Activated B cell treated with CpG ODN at 0.5 μM for 24 hours (primary cell): ENCODE data around the gene MESD. TPM values are rescaled to one million over a fixed set of nuclear protein-coding genes. Genes with fewer than 3 reads are reported as not detected.

Experiments used
- ATAC-seq: fragments of 200-7000 bp; cut with Tn5 transposase; one replicate; pipeline ENCODE4 v1.10.0; 2021; ENCODE audit warnings: low read depth, mild to moderate bottlenecking, moderate library complexity
- CTCF ChIA-PET: fragments of 350-600 bp; sonication (Branson Sonifier 250); formaldehyde crosslinking; loops from one replicate; lab custom pipeline; 2021; ENCODE audit warnings: antibody characterized with exemption; lab: Charles Lee
- POLR2A ChIA-PET: fragments of 350-600 bp; sonication (Branson Sonifier 250); formaldehyde crosslinking; loops from one replicate; lab custom pipeline; 2021; ENCODE audit warnings: antibody characterized with exemption; lab: Charles Lee
- DNase-seq: peaks from one replicate; pipeline ENCODE4 v3.0.0; 2022
- H3K27ac Mint-ChIP-seq: one replicate; pipeline ENCODE4 v1.8.0; 2020; ENCODE audit warnings: mixed read lengths
- H3K27me3 Mint-ChIP-seq: one replicate; pipeline ENCODE4 v1.8.0; 2021; ENCODE audit warnings: mixed read lengths
- H3K36me3 Mint-ChIP-seq: one replicate; pipeline ENCODE4 v1.8.0; 2021; ENCODE audit warnings: low read depth, mixed read lengths
- H3K4me1 Mint-ChIP-seq: one replicate; pipeline ENCODE4 v1.8.0; 2021; ENCODE audit warnings: mixed read lengths
- H3K4me3 Mint-ChIP-seq: one replicate; pipeline ENCODE4 v1.8.0; 2020; ENCODE audit warnings: mild to moderate bottlenecking, mixed read lengths
- H3K9me3 Mint-ChIP-seq: one replicate; pipeline ENCODE4 v1.8.0; 2020; ENCODE audit warnings: mixed read lengths
- CTCF ChIP-seq: fragments of 200-600 bp; IDR thresholded peaks from one replicate; pipeline ENCODE4 v1.8.0; 2022; ENCODE audit warnings: antibody characterized with exemption, mild to moderate bottlenecking
- intact Hi-C: fragments of 100-400 bp; cut with micrococcal nuclease; formaldehyde crosslinking; loops from one replicate; pipeline ENCODE4 v1.15.1; 2024
- total RNA-seq: library from RNA; stranded (reverse); gene quantifications from 2 replicates; pipeline ENCODE4 v1.2.3, GENCODE V29; 2022

MESD gene
- total RNA-seq, 1 donor from 2014 or later, result 23.8 TPM

- TF ChIP-seq CTCF, result no peak
- DNase-seq (no peak), ATAC-seq (no peak)
- H3K27me3 Mint-ChIP-seq, result no peaks in the 10 kb centered on the region
- intact Hi-C loops, result loop anchor here (1.0 to 5.0 kb wide), 7 partner anchors 11 to 943 kb away; partner anchors contain the start of genes MESD and ZFAND6
- H3K4me3 Mint-ChIP-seq, result peak overlapping the region; percentile 94
- H3K27ac Mint-ChIP-seq, result peak overlapping the region; percentile 96
- peaks cover 25% of the 10 kb centered on the region for H3K36me3 Mint-ChIP-seq
- ChIA-PET POLR2A (interaction anchor here (0.6 to 5.1 kb wide), 15 partner anchors 11 to 1262 kb away, joined by 3 to 83 read pairs (median 4); partner anchors contain the start of genes EFL1, MESD and SAXO2), CTCF (interaction anchor here (1.0 kb wide), 1 partner anchor 106 kb away, joined by 4 read pairs; no protein-coding TSS in a partner anchor)
- H3K9me3 Mint-ChIP-seq, result peaks cover 4% of the 10 kb centered on the region
- peaks cover 43% of the 10 kb centered on the region for H3K4me1 Mint-ChIP-seq
Observed at GRCh38 chr15:81000144-81000623, 10.6 kb upstream of the MESD start.

- peak overlapping the region; percentile 96 for H3K27ac Mint-ChIP-seq
- H3K9me3 Mint-ChIP-seq, result peaks cover 4% of the 10 kb centered on the region
- no peak for TF ChIP-seq CTCF
- intact Hi-C loops, result loop anchor here (1.0 to 5.0 kb wide), 7 partner anchors 10 to 942 kb away; partner anchors contain the start of genes MESD and ZFAND6
- H3K4me3 Mint-ChIP-seq, result peak overlapping the region; percentile 94
- CTCF ChIA-PET, result no interaction called here
- DNase-seq, result no peak
- no peaks in the 10 kb centered on the region for H3K27me3 Mint-ChIP-seq
- ATAC-seq, result no peak
- POLR2A ChIA-PET, result interaction anchor here (1.1 to 5.1 kb wide), 6 partner anchors 11 to 299 kb away, joined by 3 to 83 read pairs (median 16); partner anchors contain the start of gene MESD
- H3K36me3 Mint-ChIP-seq, result peaks cover 21% of the 10 kb centered on the region
- peaks cover 38% of the 10 kb centered on the region for H3K4me1 Mint-ChIP-seq
Observed at GRCh38 chr15:80999623-81000036, 10.0 kb upstream of the MESD start.

- POLR2A ChIA-PET, result interaction anchor here (5.1 kb wide), 1 partner anchor 9 kb away, joined by 83 read pairs; the partner anchor contains the start of gene MESD
- intact Hi-C loops, result no loop called here
- H3K4me3 Mint-ChIP-seq, result no peak overlapping the region
Observed at GRCh38 chr15:80998251-80998650, 8.6 kb upstream of the MESD start.

GRCh38 chr15:80997692-80998091 is 8.1 kb upstream of the MESD start:
- no peak overlapping the region for H3K4me3 Mint-ChIP-seq
- H3K4me1 Mint-ChIP-seq, result peaks cover 20% of the 10 kb centered on the region
- no peak for ATAC-seq
- ChIA-PET POLR2A (interaction anchor here (5.1 kb wide), 1 partner anchor 9 kb away, joined by 83 read pairs; the partner anchor contains the start of gene MESD), CTCF (interaction anchor here (2.5 kb wide), 1 partner anchor 268 kb away, joined by 14 read pairs; no protein-coding TSS in a partner anchor)
- DNase-seq, result no peak
- H3K27me3 Mint-ChIP-seq, result no peaks in the 10 kb centered on the region
- intact Hi-C loops, result no loop called here
- no peak for TF ChIP-seq CTCF
- no peak overlapping the region for H3K27ac Mint-ChIP-seq
- H3K9me3 Mint-ChIP-seq, result peaks cover 4% of the 10 kb centered on the region
- H3K36me3 Mint-ChIP-seq, result peaks cover 4% of the 10 kb centered on the region

More at GRCh38 chr15:80998251-80998650, 8.6 kb upstream of the MESD start:
- ATAC-seq (no peak), DNase-seq (no peak)
- Mint-ChIP-seq H3K9me3 (peaks cover 4% of the 10 kb centered on the region), H3K4me1 (peaks cover 24% of the 10 kb centered on the region), H3K36me3 (peaks cover 7% of the 10 kb centered on the region), H3K27me3 (no peaks in the 10 kb centered on the region), H3K27ac (peak overlapping the region; percentile 65)
- no peak for TF ChIP-seq CTCF
- CTCF ChIA-PET, result interaction anchor here (1.4 to 2.5 kb wide), 2 partner anchors 28 to 268 kb away, joined by 4 to 14 read pairs; no protein-coding TSS in a partner anchor

GRCh38 chr15:80996247-80996646 is 6.6 kb upstream of the MESD start:
- H3K27ac Mint-ChIP-seq, result no peak overlapping the region
- peaks cover 4% of the 10 kb centered on the region for H3K36me3 Mint-ChIP-seq
- POLR2A ChIA-PET, result no interaction called here
- intact Hi-C loops, result loop anchor here (1.0 kb wide), 1 partner anchor 270 kb away; no protein-coding TSS in a partner anchor
- no peaks in the 10 kb centered on the region for H3K27me3 Mint-ChIP-seq
- H3K4me1 Mint-ChIP-seq, result peaks cover 25% of the 10 kb centered on the region
- peaks cover 4% of the 10 kb centered on the region for H3K9me3 Mint-ChIP-seq
- CTCF ChIA-PET, result interaction anchor here (2.5 kb wide), 1 partner anchor 270 kb away, joined by 14 read pairs; no protein-coding TSS in a partner anchor
- TF ChIP-seq CTCF, result no peak
- no peak overlapping the region for H3K4me3 Mint-ChIP-seq
- ATAC-seq (no peak), DNase-seq (no peak)
